GM19035 (cell line): ENCODE data around the gene TSPOAP1.

Experiments
- ATAC-seq: cut with Tn5 transposase; IDR thresholded peaks from one replicate; pipeline ENCODE4 v1.9.1; 2021; ENCODE audit not compliant: unreplicated experiment

TSPOAP1 gene

GRCh38 chr17:58328195-58329034, at the start of gene TSPOAP1:
TSS of gene TSPOAP1 (minus strand) at chr17:58328795. CDS start at chr17:58327920, 875 bp downstream.
- peak; percentile 1 for ATAC-seq

- ATAC-seq, result no peak
Measured at GRCh38 chr17:58377661-58378060, 49.1 kb upstream of the TSPOAP1 start.

GRCh38 chr17:58377093-58377601, 48.6 kb upstream of the TSPOAP1 start:
- no peak for ATAC-seq

- ATAC-seq, result no peak
Measured at GRCh38 chr17:58376472-58377000, 47.9 kb upstream of the TSPOAP1 start.

GRCh38 chr17:58375811-58376210, 47.2 kb upstream of the TSPOAP1 start:
- ATAC-seq, result no peak

- ATAC-seq, result no peak
Measured at GRCh38 chr17:58375256-58375655, 46.7 kb upstream of the TSPOAP1 start.

- no peak for ATAC-seq
Measured at GRCh38 chr17:58373923-58374322, 45.3 kb upstream of the TSPOAP1 start.

GRCh38 chr17:58373003-58373402, 44.4 kb upstream of the TSPOAP1 start:
- ATAC-seq, result no peak

GRCh38 chr17:58371300-58371950, 42.8 kb upstream of the TSPOAP1 start:
- no peak for ATAC-seq

- ATAC-seq, result no peak
Measured at GRCh38 chr17:58370716-58371115, 42.1 kb upstream of the TSPOAP1 start.

- no peak for ATAC-seq
Measured at GRCh38 chr17:58370309-58370708, 41.7 kb upstream of the TSPOAP1 start.

GRCh38 chr17:58369214-58370031, 40.8 kb upstream of the TSPOAP1 start:
- ATAC-seq, result no peak

GRCh38 chr17:58368860-58369213, 40.2 kb upstream of the TSPOAP1 start:
- ATAC-seq, result no peak

GRCh38 chr17:58367461-58367860, 38.9 kb upstream of the TSPOAP1 start:
- no peak for ATAC-seq

- ATAC-seq, result no peak
Measured at GRCh38 chr17:58365980-58366595, 37.5 kb upstream of the TSPOAP1 start.

- no peak for ATAC-seq
Measured at GRCh38 chr17:58365185-58365979, 36.8 kb upstream of the TSPOAP1 start.

- ATAC-seq, result no peak
Measured at GRCh38 chr17:58364270-58364942, 35.8 kb upstream of the TSPOAP1 start.

GRCh38 chr17:58363457-58364185, 35.0 kb upstream of the TSPOAP1 start:
- no peak for ATAC-seq
